Lung (tissue), 12 donors: ENCODE results near the gene HIC1. TPM values are rescaled to one million over a fixed set of nuclear protein-coding genes. Genes with fewer than 3 reads are reported as not detected.

Source experiments
- ATAC-seq: fragments of 200-7000 bp; cut with Tn5 transposase; one replicate; pipeline ENCODE4 v1.9.1; 2020; ENCODE audit warnings: moderate number of reproducible peaks; ENCODE audit not compliant: insufficient read depth, low FRiP score
- DNase-seq, 3 donors: peaks; one replicate each; pipeline ENCODE4 v3.0.0-alpha.2; 2013 to 2017
- H3K27ac ChIP-seq, 2 donors: one replicate each; pipeline ENCODE4 v1.5.1; 2013; ENCODE audit warnings: mild to moderate bottlenecking in 2 of 2, moderate library complexity in 2 of 2, control low read depth in 1 of 2, inconsistent platforms in 1 of 2, low read depth in 1 of 2, low read length in 1 of 2
- H3K27me3 ChIP-seq, 3 donors: one replicate each; pipeline ENCODE4 v1.5.1; 2013; ENCODE audit warnings: low read length in 2 of 3; ENCODE audit not compliant: control insufficient read depth in 3 of 3, insufficient read depth in 3 of 3
- H3K36me3 ChIP-seq, 4 donors: one replicate each; pipeline ENCODE4 v1.5.1; 2013; ENCODE audit warnings: low read length in 4 of 4, mild to moderate bottlenecking in 1 of 4, moderate library complexity in 1 of 4; ENCODE audit not compliant: control insufficient read depth in 4 of 4, insufficient read depth in 4 of 4
- H3K4me1 ChIP-seq, 5 donors: one replicate each; pipeline ENCODE4 v1.5.1; 2013; ENCODE audit warnings: low read length in 5 of 5, mild to moderate bottlenecking in 2 of 5, moderate library complexity in 1 of 5; ENCODE audit not compliant: control insufficient read depth in 5 of 5, insufficient read depth in 5 of 5
- H3K4me3 ChIP-seq: one replicate; pipeline ENCODE4 v1.5.1; 2013; ENCODE audit warnings: mild to moderate bottlenecking, control low read depth, moderate library complexity
- H3K9ac ChIP-seq, 2 donors: one replicate each; pipeline ENCODE4 v1.5.1; 2013; ENCODE audit warnings: low read length in 2 of 2, control low read depth in 1 of 2; ENCODE audit not compliant: insufficient read depth in 1 of 2
- H3K9me3 ChIP-seq, 4 donors: one replicate each; pipeline ENCODE4 v1.5.1; 2013; ENCODE audit warnings: low read length in 3 of 4, mild to moderate bottlenecking in 1 of 4, moderate library complexity in 1 of 4; ENCODE audit not compliant: control insufficient read depth in 4 of 4, insufficient read depth in 3 of 4
- CTCF ChIP-seq: IDR thresholded peaks from 2 replicates; pipeline ENCODE4 v1.5.1; 2012; ENCODE audit warnings: mild to moderate bottlenecking; ENCODE audit errors: control extremely low read depth, extremely low read depth
- WGBS, 2 donors: extraction: QIAGEN DNeasy Blood & Tissue Kit; methylation state at CpG; one replicate each; pipeline ENCODE4 v1.1.7; 2013; 5-methylcytosine and 5-hydroxymethylcytosine counted together
- polyA plus RNA-seq, 2 donors: library from polyadenylated mRNA; stranded (reverse); fragments of 200-250 nt; gene quantifications; one replicate each; pipeline ENCODE4 v1.2.1, GENCODE V29; 2013
- total RNA-seq, 2 donors: library from RNA; depleted of rRNA in 1 of 2; stranded (reverse); fragments of >200 nt in 1 of 2; gene quantifications; one replicate each; pipeline ENCODE4 v1.2.1, GENCODE V29; 2014 to 2021
- donor health status: control.
- donor health status: control.
- donor health status: Bipolar disorder and iron deficiency.
- donor health status: healthy.
- donor health status: DM: yes; HTN: yes; CAD: no.

The HIC1 gene
- total and polyA plus RNA-seq, 4 donors = 5.5 to 34.8 (median 21.6) TPM

DNA sequence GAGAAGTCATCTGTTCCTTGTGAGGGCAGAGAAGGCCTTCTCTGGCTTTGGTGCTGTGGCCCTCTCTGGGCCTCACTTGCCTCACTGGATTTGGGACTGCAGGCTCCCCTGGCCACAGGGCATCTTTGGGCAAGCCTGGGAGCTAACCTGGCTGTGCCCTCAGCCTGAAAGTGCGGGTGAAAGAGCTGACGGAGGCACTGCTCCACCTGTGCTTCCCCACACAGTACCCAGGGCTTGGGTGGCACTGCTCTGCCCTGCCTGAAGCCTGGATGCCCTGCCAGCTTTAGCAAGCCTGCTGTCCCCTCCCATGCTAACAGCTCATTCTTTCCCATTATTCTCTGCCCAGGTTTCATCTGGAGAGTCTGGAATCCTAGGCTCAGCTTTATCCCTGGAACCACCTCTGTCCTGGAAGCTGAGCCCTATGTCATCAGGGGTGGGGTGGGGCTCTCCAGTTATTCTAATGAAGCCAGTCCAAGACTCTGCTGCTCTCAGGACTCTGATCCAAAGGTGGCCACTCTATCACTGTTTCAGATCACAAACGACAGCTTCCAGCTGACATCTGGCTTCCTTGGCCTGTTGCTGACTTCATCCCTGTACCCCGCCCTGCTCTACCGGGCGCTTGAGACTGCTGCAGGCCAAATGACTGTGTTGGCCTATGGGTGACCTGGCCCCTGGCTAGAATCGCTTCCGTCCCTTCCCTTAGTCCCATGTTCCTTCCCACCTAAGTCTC is 29.3 kb downstream of the HIC1 start:
- H3K4me1 ChIP-seq = peaks cover 23 to 80% (median 54%) of the 10 kb centered on the region in 5 donors

DNA sequence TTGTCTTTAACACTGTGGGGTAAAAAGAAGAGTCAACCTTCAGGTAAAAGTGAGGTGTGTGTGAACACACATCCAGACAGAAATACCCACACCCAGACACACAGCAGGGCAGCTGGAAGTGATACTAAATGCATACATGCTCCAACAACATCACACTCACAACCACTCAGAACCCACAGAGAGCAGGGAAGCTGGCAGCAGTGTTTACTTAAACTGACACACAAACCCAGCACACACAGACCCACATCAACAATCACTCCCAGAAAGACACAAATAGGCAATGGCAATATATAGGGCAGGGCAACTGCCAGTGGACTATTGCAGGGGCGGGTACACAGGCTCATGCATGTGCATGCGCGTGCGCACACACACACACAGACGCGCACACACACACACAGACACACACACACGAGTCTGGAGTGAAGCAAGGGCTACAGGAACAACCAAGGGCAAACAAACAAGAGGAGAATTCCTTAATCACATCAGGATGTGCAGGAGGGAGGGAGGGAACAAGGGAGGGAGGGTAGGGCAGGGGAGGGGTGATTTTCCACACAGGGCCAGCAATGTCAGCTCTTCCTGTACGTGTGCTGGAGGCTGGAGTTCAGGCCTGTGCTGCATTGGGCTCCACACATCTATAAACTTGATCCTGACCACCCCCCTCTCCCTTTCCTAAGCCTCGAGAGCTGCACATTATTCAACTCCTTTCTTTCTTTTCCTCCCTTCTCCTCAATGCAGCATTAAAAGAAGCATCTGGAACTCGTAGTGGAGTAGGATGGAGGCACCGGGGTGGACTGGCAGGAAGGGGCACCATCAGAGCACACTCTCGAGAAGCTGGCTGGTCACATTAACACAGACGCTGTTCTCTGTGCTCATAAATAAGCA is 30.1 kb downstream of the HIC1 start:
- Histone ChIP-seq H3K4me1 (peaks cover 23 to 88% (median 61%) of the 10 kb centered on the region in 5 donors), H3K9ac (peak overlapping the region in 1 of 2 donors; percentile 82), H3K9me3 (no peaks in the 10 kb centered on the region), H3K4me3 (no peak overlapping the region), H3K36me3 (peaks cover 0 to 12% (median 9%) of the 10 kb centered on the region in 4 donors), H3K27ac (peak overlapping the region; percentile 83 to 90), H3K27me3 (no peaks in the 10 kb centered on the region)
- peak; percentile 86 to 95 (median 86) for DNase-seq
- no peak for TF ChIP-seq CTCF
- WGBS, 2 donors = 49 to 61% methylated on average over 13 of the region's 13 CpGs
- no peak for ATAC-seq

More for the DNA sequence above, 29.3 kb downstream of the HIC1 start:
- no peak overlapping the region for H3K4me3 ChIP-seq
- peak overlapping the region; percentile 83 to 90 for H3K27ac ChIP-seq
- DNase-seq (peak; percentile 42 to 67 (median 42)), ATAC-seq (no peak)
- TF ChIP-seq CTCF = no peak
- H3K27me3 ChIP-seq = no peaks in the 10 kb centered on the region
- peaks cover 0 to 14% (median 9%) of the 10 kb centered on the region in 4 donors for H3K36me3 ChIP-seq
- 46 to 65% methylated on average over 8 of the region's 8 CpGs for WGBS, 2 donors
- peak overlapping the region in 1 of 2 donors; percentile 82 for H3K9ac ChIP-seq
- no peaks in the 10 kb centered on the region for H3K9me3 ChIP-seq

DNA sequence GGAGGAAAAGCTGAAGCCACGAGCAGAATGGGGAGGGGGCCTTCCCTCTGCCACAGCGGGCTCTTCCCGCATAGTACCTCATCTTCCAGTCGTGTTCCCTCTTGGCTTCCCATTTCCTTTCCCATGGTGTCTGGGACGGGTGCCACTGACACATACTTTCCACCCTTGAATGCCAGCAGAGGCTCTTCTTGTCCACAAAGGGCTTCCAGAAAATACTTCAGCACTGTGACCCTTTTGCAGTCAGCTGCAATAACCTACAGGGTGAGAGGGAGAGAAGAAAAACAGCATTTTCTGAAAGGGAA is 30.7 kb downstream of the HIC1 start:
- H3K9me3 ChIP-seq = no peaks in the 10 kb centered on the region
- H3K27me3 ChIP-seq = no peaks in the 10 kb centered on the region
- DNase-seq (peak; percentile 84 to 93 (median 92)), ATAC-seq (no peak)
- H3K27ac ChIP-seq = peak overlapping the region; percentile 51 to 90
- WGBS, 2 donors = 41 to 42% methylated on average over 5 of the region's 5 CpGs
- TF ChIP-seq CTCF = no peak
- H3K9ac ChIP-seq = no peak overlapping the region
- H3K4me3 ChIP-seq = no peak overlapping the region
- H3K36me3 ChIP-seq = peaks cover 0 to 12% (median 7%) of the 10 kb centered on the region in 4 donors
- H3K4me1 ChIP-seq = peaks cover 23 to 94% (median 67%) of the 10 kb centered on the region in 5 donors
